ENCODE data around the gene GSX2.
"Not testable (repeated sequence)": the region's sequence is repeated elsewhere in the genome, so short reads cannot be mapped to it uniquely, and the experiment has no call there.

Gene GSX2

DNA sequence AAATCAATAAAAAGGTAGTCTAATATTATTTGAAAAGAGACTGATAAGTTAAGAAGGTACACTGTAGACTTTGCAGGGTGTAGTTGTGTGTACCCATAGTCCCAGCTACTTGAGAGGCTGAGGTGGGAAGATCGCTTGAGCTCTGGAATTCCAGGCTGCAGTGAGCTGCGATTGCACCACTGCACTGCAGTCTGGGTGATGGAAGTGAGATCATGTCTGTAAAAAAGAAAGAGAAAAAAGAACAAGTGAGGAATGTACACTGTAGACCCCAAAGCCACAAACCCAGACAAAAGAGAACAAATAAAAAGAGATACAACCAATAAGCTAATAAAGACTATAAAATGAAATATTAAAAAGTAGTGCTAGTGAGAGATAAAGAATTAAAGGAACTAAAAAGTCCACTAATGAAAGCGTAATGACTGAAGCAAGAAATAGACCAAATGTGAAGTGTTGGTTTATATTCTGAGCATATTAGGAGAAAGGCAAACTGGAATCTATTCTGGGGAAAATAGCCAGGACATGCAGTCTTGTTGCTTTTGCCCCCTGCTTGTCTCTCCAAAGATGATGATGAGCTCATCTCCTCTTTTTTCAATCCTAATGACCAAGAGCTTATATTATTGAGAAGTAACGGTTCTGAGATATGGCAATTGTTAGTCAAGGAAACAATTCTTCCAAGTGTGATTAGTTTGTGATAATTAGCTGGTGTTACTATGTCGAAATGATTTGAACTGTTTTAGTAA lies 19.1 kb downstream of the GSX2 start:
- peak; percentile 68 for DNase-seq
- Histone ChIP-seq H3K23ac (ENCODE audit: low read length in 2 of 2) (no peak overlapping the region), H4K8ac (ENCODE audit: low read length) (no peak overlapping the region), H2BK5ac (ENCODE audit: low read depth, low read length, poor library complexity, severe bottlenecking) (no peak overlapping the region), H2BK15ac (ENCODE audit: low read depth, poor library complexity, severe bottlenecking) (no peak overlapping the region), H2AFZ (ENCODE audit: low read depth, low read length) (no peak overlapping the region), H3K4ac (ENCODE audit: low read depth in 1 of 2, low read length in 2 of 2) (no peak overlapping the region), H3K4me3 (ENCODE audit: insufficient read depth in 1 of 2, low read depth in 1 of 2, low read length in 2 of 2) (no peak overlapping the region), H2BK12ac (ENCODE audit: low read length in 2 of 2) (no peak overlapping the region), H3K79me1 (replicated peaks; ENCODE audit: low read length, poor library complexity, severe bottlenecking) (no peaks in the 10 kb centered on the region), H3K14ac (ENCODE audit: low read length in 2 of 2) (no peak overlapping the region), H3K36me3 (ENCODE audit: control insufficient read depth in 1 of 2, insufficient read depth in 2 of 2, low read depth in 1 of 2, low read length in 2 of 2) (no peaks in the 10 kb centered on the region), H3K18ac (ENCODE audit: low read depth in 1 of 2, low read length in 2 of 2) (peak overlapping the region in 1 of 2 experiments; percentile 40), H2BK120ac (ENCODE audit: low read depth, low read length) (no peak overlapping the region), H3K4me1 (ENCODE audit: control insufficient read depth, insufficient read depth, low read depth, low read length) (peaks cover 3% of the 10 kb centered on the region), H2AK5ac (ENCODE audit: low read length, severe bottlenecking) (no peak overlapping the region), H3K9me3 (ENCODE audit: control insufficient read depth, low read length) (no peaks in the 10 kb centered on the region), H4K91ac (ENCODE audit: low read length) (no peak overlapping the region), H3K27ac (ENCODE audit: low read length, poor library complexity, severe bottlenecking) (peak overlapping the region; percentile 62), H3K27me3 (ENCODE audit: control insufficient read depth in 1 of 2, insufficient read depth in 1 of 2, low read length in 2 of 2) (no peaks in the 10 kb centered on the region), H3K9ac (ENCODE audit: low read length) (no peak overlapping the region), H3K4me2 (ENCODE audit: low read length, poor library complexity, severe bottlenecking) (no peak overlapping the region)
- WGBS, result 81% methylated on average over 4 of the region's 5 CpGs

DNA sequence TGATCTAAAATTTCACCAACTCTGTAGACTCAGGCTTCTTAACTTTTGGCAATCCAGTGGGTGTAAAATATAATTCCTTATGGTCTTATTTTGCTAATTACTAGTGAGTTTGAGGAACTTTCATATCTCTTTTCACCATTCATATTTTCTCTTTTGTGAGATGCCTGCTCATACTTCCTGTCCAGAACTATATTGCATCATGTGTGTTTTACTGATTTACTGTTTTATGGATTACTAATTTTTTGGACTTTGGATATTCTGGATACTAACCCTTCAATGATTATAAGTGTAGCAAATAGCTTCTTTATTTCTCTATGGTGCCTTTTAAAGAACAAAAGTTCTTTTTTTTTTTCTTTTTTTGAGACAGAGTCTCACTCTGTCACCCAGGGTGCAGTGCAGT lies 20.6 kb downstream of the GSX2 start:
- Histone ChIP-seq H3K27me3 (ENCODE audit: control insufficient read depth in 1 of 2, insufficient read depth in 1 of 2, low read length in 2 of 2) (no peaks in the 10 kb centered on the region), H4K91ac (ENCODE audit: low read length) (no peak overlapping the region), H2BK15ac (ENCODE audit: low read depth, poor library complexity, severe bottlenecking) (no peak overlapping the region), H2AFZ (ENCODE audit: low read depth, low read length) (no peak overlapping the region), H3K4me3 (ENCODE audit: insufficient read depth in 1 of 2, low read depth in 1 of 2, low read length in 2 of 2) (no peak overlapping the region), H2BK5ac (ENCODE audit: low read depth, low read length, poor library complexity, severe bottlenecking) (no peak overlapping the region), H2BK12ac (ENCODE audit: low read length in 2 of 2) (no peak overlapping the region), H3K9me3 (ENCODE audit: control insufficient read depth, low read length) (no peaks in the 10 kb centered on the region), H3K4ac (ENCODE audit: low read depth in 1 of 2, low read length in 2 of 2) (no peak overlapping the region), H3K9ac (ENCODE audit: low read length) (no peak overlapping the region), H3K14ac (ENCODE audit: low read length in 2 of 2) (no peak overlapping the region), H3K4me1 (ENCODE audit: control insufficient read depth, insufficient read depth, low read depth, low read length) (peaks cover 3% of the 10 kb centered on the region), H2AK5ac (ENCODE audit: low read length, severe bottlenecking) (no peak overlapping the region), H3K18ac (ENCODE audit: low read depth in 1 of 2, low read length in 2 of 2) (no peak overlapping the region), H3K27ac (ENCODE audit: low read length, poor library complexity, severe bottlenecking) (no peak overlapping the region), H2BK120ac (ENCODE audit: low read depth, low read length) (no peak overlapping the region), H3K4me2 (ENCODE audit: low read length, poor library complexity, severe bottlenecking) (no peak overlapping the region), H3K36me3 (ENCODE audit: control insufficient read depth in 1 of 2, insufficient read depth in 2 of 2, low read depth in 1 of 2, low read length in 2 of 2) (no peaks in the 10 kb centered on the region), H4K8ac (ENCODE audit: low read length) (no peak overlapping the region), H3K23ac (ENCODE audit: low read length in 2 of 2) (no peak overlapping the region), H3K79me1 (replicated peaks; ENCODE audit: low read length, poor library complexity, severe bottlenecking) (no peaks in the 10 kb centered on the region)
- DNase-seq, result no peak

DNA sequence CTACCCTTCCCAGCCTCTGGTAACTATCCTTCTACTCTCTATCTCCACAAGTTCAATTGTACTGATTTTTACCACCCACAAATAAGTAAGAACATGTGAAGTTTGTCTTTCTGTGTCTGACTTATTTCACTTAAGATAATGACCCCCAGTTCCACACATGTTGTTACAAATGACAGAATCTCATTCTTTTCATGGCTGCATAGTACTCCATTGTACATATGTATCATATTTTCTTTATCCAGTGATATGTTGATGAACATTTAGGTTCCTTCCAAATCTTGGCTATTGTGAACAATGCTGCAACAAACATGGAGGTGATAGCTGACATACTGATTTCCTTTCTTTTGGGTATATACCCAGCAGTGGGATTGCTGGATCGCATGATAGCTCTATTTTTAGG lies 27.7 kb downstream of the GSX2 start:
- H3K4me1 ChIP-seq (ENCODE audit: control insufficient read depth, insufficient read depth, low read depth, low read length), result no peaks in the 10 kb centered on the region
- H3K23ac ChIP-seq (ENCODE audit: low read length in 2 of 2), result no peak overlapping the region
- H4K91ac ChIP-seq (ENCODE audit: low read length), result no peak overlapping the region
- H3K18ac ChIP-seq (ENCODE audit: low read depth in 1 of 2, low read length in 2 of 2), result no peak overlapping the region
- H3K4me2 ChIP-seq (ENCODE audit: low read length, poor library complexity, severe bottlenecking), result no peak overlapping the region
- no peak overlapping the region for H2BK5ac ChIP-seq (ENCODE audit: low read depth, low read length, poor library complexity, severe bottlenecking)
- no CpG with 5 or more reads among the region's 1 CpG for WGBS
- no peak overlapping the region for H3K4me3 ChIP-seq (ENCODE audit: insufficient read depth in 1 of 2, low read depth in 1 of 2, low read length in 2 of 2)
- peaks cover 21% of the 10 kb centered on the region for H3K9me3 ChIP-seq (ENCODE audit: control insufficient read depth, low read length)
- no peaks in the 10 kb centered on the region for H3K79me1 ChIP-seq (replicated peaks; ENCODE audit: low read length, poor library complexity, severe bottlenecking)
- no peak overlapping the region for H4K8ac ChIP-seq (ENCODE audit: low read length)
- no peak overlapping the region for H2BK120ac ChIP-seq (ENCODE audit: low read depth, low read length)
- H3K4ac ChIP-seq (ENCODE audit: low read depth in 1 of 2, low read length in 2 of 2), result no peak overlapping the region
- no peak overlapping the region for H2AK5ac ChIP-seq (ENCODE audit: low read length, severe bottlenecking)
- H3K27me3 ChIP-seq (ENCODE audit: control insufficient read depth in 1 of 2, insufficient read depth in 1 of 2, low read length in 2 of 2), result no peaks in the 10 kb centered on the region
- H3K36me3 ChIP-seq (ENCODE audit: control insufficient read depth in 1 of 2, insufficient read depth in 2 of 2, low read depth in 1 of 2, low read length in 2 of 2), result no peaks in the 10 kb centered on the region
- H2BK12ac ChIP-seq (ENCODE audit: low read length in 2 of 2), result no peak overlapping the region
- H2BK15ac ChIP-seq (ENCODE audit: low read depth, poor library complexity, severe bottlenecking), result no peak overlapping the region
- H3K27ac ChIP-seq (ENCODE audit: low read length, poor library complexity, severe bottlenecking), result no peak overlapping the region
- no peak for DNase-seq
- no peak overlapping the region for H3K9ac ChIP-seq (ENCODE audit: low read length)
- no peak overlapping the region for H2AFZ ChIP-seq (ENCODE audit: low read depth, low read length)
- no peak overlapping the region for H3K14ac ChIP-seq (ENCODE audit: low read length in 2 of 2)

DNA sequence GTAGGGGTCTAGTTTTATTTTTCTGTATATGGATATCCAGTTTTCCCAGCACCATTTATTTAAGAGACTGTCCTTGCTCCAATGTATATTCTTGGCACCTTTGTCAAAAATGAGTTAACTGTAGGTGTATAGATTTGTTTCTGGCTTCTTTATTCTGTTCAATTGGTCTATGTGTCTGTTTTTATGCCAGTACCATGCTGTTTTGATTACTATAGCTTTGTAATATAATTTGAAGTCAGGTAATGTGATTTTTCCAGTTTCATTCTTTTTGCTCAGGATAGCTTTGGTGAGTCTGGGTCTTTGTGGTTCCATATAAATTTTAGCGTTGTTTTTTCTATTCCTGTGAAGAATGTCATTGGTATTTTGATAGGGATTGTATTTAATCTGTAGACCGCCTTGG lies 28.7 kb downstream of the GSX2 start:
- H3K4me2 ChIP-seq (ENCODE audit: low read length, poor library complexity, severe bottlenecking); H2BK12ac ChIP-seq (ENCODE audit: low read length in 2 of 2); DNase-seq; H3K14ac ChIP-seq (ENCODE audit: low read length in 2 of 2); H3K27ac ChIP-seq (ENCODE audit: low read length, poor library complexity, severe bottlenecking); H3K4me3 ChIP-seq (ENCODE audit: insufficient read depth in 1 of 2, low read depth in 1 of 2, low read length in 2 of 2); H3K23ac ChIP-seq (ENCODE audit: low read length in 2 of 2); H4K91ac ChIP-seq (ENCODE audit: low read length); H3K18ac ChIP-seq (ENCODE audit: low read depth in 1 of 2, low read length in 2 of 2); H3K79me1 ChIP-seq (replicated peaks; ENCODE audit: low read length, poor library complexity, severe bottlenecking); H2BK120ac ChIP-seq (ENCODE audit: low read depth, low read length); H3K4me1 ChIP-seq (ENCODE audit: control insufficient read depth, insufficient read depth, low read depth, low read length); H2AFZ ChIP-seq (ENCODE audit: low read depth, low read length); H3K36me3 ChIP-seq (ENCODE audit: control insufficient read depth in 1 of 2, insufficient read depth in 2 of 2, low read depth in 1 of 2, low read length in 2 of 2); H3K4ac ChIP-seq (ENCODE audit: low read depth in 1 of 2, low read length in 2 of 2); H4K8ac ChIP-seq (ENCODE audit: low read length); H2BK5ac ChIP-seq (ENCODE audit: low read depth, low read length, poor library complexity, severe bottlenecking); H2AK5ac ChIP-seq (ENCODE audit: low read length, severe bottlenecking); H3K9ac ChIP-seq (ENCODE audit: low read length); H2BK15ac ChIP-seq (ENCODE audit: low read depth, poor library complexity, severe bottlenecking); H3K27me3 ChIP-seq (ENCODE audit: control insufficient read depth in 1 of 2, insufficient read depth in 1 of 2, low read length in 2 of 2): not testable (repeated sequence)
- 90% methylated on average over 1 of the region's 2 CpGs for WGBS
- peaks cover 24% of the 10 kb centered on the region for H3K9me3 ChIP-seq (ENCODE audit: control insufficient read depth, low read length)

Data from mesenchymal stem cell (in vitro differentiated cells and primary cell).